IMR-90 (cell line): Measurements from ENCODE around the gene SEMA6A.

Experiments used
- CTCF ChIP-seq: conservative IDR thresholded peaks from 2 replicates; pipeline ENCODE4 v1.5.1; 2012; ENCODE audit warnings: mild to moderate bottlenecking, low read depth, low read length, improper control_type of control experiment
- POLR2A ChIP-seq: IDR thresholded peaks from 2 replicates; pipeline ENCODE4 v1.6.1; 2012; ENCODE audit warnings: mild to moderate bottlenecking, low read depth, low read length
- SMC3 ChIP-seq: fragments of 150-350 bp; IDR thresholded peaks from 2 replicates; pipeline ENCODE4 v1.6.1; 2016; ENCODE audit warnings: low read depth, mild to moderate bottlenecking, antibody characterized with exemption, low read length, moderate library complexity

DNA sequence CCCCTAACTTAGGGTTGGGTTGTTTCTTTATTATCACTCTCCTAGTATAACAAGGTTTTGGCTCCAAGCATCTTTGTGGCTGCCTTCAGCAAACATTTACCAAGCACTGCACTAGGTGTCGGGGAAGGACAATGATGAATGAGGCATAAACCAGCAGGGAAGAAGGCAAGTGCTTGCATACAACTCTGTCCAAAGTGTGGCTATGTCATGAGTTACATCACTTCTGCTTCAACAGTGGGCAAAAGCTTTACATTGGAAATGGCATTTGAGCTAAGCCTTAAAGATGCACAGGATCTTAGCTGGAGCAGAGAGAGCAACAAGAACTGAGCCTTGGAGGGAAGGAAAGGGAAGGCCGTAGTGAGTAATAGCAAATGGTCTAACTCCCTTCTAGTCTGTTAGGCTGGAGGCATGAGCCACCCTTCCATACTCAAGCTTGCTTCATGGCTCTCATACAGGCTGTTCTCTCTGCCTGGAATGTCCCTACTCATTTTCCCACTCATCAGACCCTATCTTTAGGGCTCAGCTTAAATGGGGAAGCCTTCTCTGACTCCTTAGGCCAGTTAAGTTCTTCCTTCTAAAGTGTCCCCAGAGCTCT lies 121.8 kb downstream of the SEMA6A start:
- no peak for TF ChIP-seq POLR2A
- TF ChIP-seq CTCF = no peak
- TF ChIP-seq SMC3 = no peak
